K562 (cell line): ENCODE results near the gene TRABD. TPM values are rescaled to one million over a fixed set of nuclear protein-coding genes. Genes with fewer than 3 reads are reported as not detected.

Source experiments
- CBFB ChIP-seq: sonication (generic); formaldehyde crosslinking; IDR thresholded peaks from 2 replicates; pipeline ENCODE4 v1.4.0; 2020; ENCODE audit warnings: mild to moderate bottlenecking, missing genetic modification reagents
- CXXC5 ChIP-seq: fragments of 250-450 bp; sonication (Bioruptor Pico); IDR thresholded peaks from 2 replicates; pipeline ENCODE4 v1.8.0; 2022; ENCODE audit warnings: inconsistent platforms, mild to moderate bottlenecking, moderate library complexity
- GABPB1 ChIP-seq: sonication (generic); formaldehyde crosslinking; IDR thresholded peaks from 2 replicates; pipeline ENCODE4 v1.8.0; 2022; ENCODE audit warnings: mild to moderate bottlenecking, missing genetic modification reagents
- MED1 ChIP-seq: sonication (generic); formaldehyde crosslinking; IDR thresholded peaks from 2 replicates; pipeline ENCODE4 v1.8.1; 2023; ENCODE audit warnings: missing genetic modification reagents, borderline replicate concordance
- NR3C1 ChIP-seq: sonication (generic); formaldehyde crosslinking; IDR thresholded peaks from 2 replicates; pipeline ENCODE4 v1.8.1; 2022; ENCODE audit warnings: missing genetic modification reagents
- RAD21 ChIP-seq, 2 experiments: fragments of 250-450 bp in 1 of 2; fragments of 450-650 bp in 1 of 2; sonication (Bioruptor Pico) in 1 of 2; formaldehyde crosslinking in 1 of 2; IDR thresholded peaks in 1 of 2; conservative IDR thresholded peaks in 1 of 2; 2 replicates each; pipeline versions ENCODE4 v1.4.0 to v1.8.0; 2020 to 2022; ENCODE audit warnings: mild to moderate bottlenecking in 2 of 2, moderate library complexity in 1 of 2
- SMARCA4 ChIP-seq: fragments of 450-650 bp; IDR thresholded peaks from 2 replicates; pipeline ENCODE4 v1.6.1; 2016
- polyA plus RNA-seq, 8 experiments: library from polyadenylated mRNA; depleted of rRNA in 4 of 8; stranded (reverse) in 5 of 8; unstranded in 3 of 8; fragments of >200 nt; fragmentation: Nextera tagmentation in 2 of 8; fragmentation: Illumina TruSeq in 1 of 8; extraction: Ambion mirVana in 2 of 8; extraction: Trizol in 1 of 8; gene quantifications; 2 replicates each; pipeline versions ENCODE4 v1.2.1 to v1.2.3, GENCODE V29; 2011 to 2014; ENCODE audit warnings: inconsistent platforms in 1 of 8, missing spikeins in 1 of 8
- total RNA-seq, 7 experiments: library from RNA; depleted of rRNA in 6 of 7; stranded (reverse); fragments of >200 nt in 6 of 7; fragmentation: Illumina TruSeq in 2 of 7; extraction: Trizol in 2 of 7; gene quantifications; 2 replicates each; pipeline versions ENCODE4 v1.2.1 to v1.2.3, GENCODE V29; 2011 to 2021; ENCODE audit warnings: low replicate concordance in 1 of 7
- TF ChIP-seq, protein P1 (sequence below): fragments of 450-650 bp; IDR thresholded peaks from 2 replicates; pipeline ENCODE4 v1.6.1; 2016; ENCODE audit warnings: mild to moderate bottlenecking, moderate library complexity

Gene TRABD
- total and polyA plus RNA-seq, 9 of the 15 experiments (the other 6 are each of a cell fraction or from before 2014, with no cell fraction given) = 0.08 to 62.9 (median 14.0) TPM

DNA sequence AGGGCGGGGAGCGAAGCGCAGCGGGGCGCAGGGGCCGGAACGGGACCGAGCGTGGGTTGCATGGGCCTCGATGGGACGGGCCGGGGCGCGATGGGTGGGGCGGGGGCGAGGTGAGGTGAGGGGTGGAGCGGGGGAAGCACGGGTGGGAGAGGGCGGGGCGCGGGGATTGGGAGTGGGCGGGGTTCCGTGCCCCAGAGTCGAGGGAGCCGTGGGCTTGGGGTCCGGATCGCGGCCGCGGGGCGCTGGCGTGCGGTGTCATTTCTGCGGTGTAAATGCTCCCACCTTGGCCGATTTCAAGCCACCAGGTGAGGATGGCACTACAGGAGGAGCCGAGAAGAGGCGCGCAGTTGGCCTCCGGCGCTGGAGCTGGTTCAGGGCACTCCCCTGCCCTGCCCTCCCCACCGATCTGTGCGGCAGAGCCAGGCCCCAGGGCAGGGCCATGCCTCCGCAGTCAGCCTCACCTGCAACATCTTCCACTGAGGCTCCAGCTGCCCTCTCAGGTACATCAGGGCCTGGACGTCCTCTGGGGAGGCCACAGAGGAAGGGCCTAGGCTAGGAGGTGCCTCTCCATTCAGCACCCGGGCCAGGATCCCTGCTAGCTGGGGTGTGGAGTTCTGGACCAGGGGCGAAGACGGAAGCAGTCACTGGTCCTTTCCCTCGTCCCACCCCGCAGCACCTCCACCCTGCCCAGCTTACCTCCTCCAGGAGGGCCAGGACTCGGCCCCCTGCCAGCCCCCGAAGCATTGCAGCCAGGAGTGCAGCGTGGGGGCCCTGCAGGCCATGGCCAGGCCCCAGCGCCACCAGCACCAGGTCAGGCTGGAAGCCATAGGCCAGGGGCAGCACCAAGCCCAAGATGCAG, 59.7 kb downstream of the TRABD start (continued):
- no peak for TF ChIP-seq RAD21 (CRISPR knock-in tag; conservative IDR thresholded peaks at IDR 0.05 in 1 of 2, IDR thresholded peaks at IDR 0.05 in 1 of 2)
- TF ChIP-seq MED1 (CRISPR knock-in tag) = no peak
- TF ChIP-seq, protein P1, sequence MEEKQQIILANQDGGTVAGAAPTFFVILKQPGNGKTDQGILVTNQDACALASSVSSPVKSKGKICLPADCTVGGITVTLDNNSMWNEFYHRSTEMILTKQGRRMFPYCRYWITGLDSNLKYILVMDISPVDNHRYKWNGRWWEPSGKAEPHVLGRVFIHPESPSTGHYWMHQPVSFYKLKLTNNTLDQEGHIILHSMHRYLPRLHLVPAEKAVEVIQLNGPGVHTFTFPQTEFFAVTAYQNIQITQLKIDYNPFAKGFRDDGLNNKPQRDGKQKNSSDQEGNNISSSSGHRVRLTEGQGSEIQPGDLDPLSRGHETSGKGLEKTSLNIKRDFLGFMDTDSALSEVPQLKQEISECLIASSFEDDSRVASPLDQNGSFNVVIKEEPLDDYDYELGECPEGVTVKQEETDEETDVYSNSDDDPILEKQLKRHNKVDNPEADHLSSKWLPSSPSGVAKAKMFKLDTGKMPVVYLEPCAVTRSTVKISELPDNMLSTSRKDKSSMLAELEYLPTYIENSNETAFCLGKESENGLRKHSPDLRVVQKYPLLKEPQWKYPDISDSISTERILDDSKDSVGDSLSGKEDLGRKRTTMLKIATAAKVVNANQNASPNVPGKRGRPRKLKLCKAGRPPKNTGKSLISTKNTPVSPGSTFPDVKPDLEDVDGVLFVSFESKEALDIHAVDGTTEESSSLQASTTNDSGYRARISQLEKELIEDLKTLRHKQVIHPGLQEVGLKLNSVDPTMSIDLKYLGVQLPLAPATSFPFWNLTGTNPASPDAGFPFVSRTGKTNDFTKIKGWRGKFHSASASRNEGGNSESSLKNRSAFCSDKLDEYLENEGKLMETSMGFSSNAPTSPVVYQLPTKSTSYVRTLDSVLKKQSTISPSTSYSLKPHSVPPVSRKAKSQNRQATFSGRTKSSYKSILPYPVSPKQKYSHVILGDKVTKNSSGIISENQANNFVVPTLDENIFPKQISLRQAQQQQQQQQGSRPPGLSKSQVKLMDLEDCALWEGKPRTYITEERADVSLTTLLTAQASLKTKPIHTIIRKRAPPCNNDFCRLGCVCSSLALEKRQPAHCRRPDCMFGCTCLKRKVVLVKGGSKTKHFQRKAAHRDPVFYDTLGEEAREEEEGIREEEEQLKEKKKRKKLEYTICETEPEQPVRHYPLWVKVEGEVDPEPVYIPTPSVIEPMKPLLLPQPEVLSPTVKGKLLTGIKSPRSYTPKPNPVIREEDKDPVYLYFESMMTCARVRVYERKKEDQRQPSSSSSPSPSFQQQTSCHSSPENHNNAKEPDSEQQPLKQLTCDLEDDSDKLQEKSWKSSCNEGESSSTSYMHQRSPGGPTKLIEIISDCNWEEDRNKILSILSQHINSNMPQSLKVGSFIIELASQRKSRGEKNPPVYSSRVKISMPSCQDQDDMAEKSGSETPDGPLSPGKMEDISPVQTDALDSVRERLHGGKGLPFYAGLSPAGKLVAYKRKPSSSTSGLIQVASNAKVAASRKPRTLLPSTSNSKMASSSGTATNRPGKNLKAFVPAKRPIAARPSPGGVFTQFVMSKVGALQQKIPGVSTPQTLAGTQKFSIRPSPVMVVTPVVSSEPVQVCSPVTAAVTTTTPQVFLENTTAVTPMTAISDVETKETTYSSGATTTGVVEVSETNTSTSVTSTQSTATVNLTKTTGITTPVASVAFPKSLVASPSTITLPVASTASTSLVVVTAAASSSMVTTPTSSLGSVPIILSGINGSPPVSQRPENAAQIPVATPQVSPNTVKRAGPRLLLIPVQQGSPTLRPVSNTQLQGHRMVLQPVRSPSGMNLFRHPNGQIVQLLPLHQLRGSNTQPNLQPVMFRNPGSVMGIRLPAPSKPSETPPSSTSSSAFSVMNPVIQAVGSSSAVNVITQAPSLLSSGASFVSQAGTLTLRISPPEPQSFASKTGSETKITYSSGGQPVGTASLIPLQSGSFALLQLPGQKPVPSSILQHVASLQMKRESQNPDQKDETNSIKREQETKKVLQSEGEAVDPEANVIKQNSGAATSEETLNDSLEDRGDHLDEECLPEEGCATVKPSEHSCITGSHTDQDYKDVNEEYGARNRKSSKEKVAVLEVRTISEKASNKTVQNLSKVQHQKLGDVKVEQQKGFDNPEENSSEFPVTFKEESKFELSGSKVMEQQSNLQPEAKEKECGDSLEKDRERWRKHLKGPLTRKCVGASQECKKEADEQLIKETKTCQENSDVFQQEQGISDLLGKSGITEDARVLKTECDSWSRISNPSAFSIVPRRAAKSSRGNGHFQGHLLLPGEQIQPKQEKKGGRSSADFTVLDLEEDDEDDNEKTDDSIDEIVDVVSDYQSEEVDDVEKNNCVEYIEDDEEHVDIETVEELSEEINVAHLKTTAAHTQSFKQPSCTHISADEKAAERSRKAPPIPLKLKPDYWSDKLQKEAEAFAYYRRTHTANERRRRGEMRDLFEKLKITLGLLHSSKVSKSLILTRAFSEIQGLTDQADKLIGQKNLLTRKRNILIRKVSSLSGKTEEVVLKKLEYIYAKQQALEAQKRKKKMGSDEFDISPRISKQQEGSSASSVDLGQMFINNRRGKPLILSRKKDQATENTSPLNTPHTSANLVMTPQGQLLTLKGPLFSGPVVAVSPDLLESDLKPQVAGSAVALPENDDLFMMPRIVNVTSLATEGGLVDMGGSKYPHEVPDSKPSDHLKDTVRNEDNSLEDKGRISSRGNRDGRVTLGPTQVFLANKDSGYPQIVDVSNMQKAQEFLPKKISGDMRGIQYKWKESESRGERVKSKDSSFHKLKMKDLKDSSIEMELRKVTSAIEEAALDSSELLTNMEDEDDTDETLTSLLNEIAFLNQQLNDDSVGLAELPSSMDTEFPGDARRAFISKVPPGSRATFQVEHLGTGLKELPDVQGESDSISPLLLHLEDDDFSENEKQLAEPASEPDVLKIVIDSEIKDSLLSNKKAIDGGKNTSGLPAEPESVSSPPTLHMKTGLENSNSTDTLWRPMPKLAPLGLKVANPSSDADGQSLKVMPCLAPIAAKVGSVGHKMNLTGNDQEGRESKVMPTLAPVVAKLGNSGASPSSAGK = no peak
- 0 out of 2 replicates have a peak, but pooled peaks have one; percentile 2 for TF ChIP-seq GABPB1 (CRISPR knock-in tag)
- TF ChIP-seq SMARCA4 = no peak
- TF ChIP-seq CBFB (CRISPR knock-in tag) = 0 out of 2 replicates have a peak, but pooled peaks have one; percentile 38
- no peak for TF ChIP-seq CXXC5 (CRISPR knock-in tag)
- no peak for TF ChIP-seq NR3C1 (CRISPR knock-in tag)
